K562 (cell line): ENCODE measurements around the gene CREBL2. TPM values are rescaled to one million over a fixed set of nuclear protein-coding genes. Genes with fewer than 3 reads are reported as not detected.

Experiments used
- ATAC-seq: fragments of 200-7000 bp; cut with Tn5 transposase; 3 replicates; pipeline ENCODE4 v1.9.1; 2020; ENCODE audit warnings: moderate library complexity
- BruUV-seq: library from RNA; stranded (reverse); fragments of 400-500 nt; replicated peaks from 2 replicates; lab custom pipeline; 2021; lab: Mats Ljungman, UMichigan
- CTCF ChIA-PET: fragments of 300-600 bp; formaldehyde crosslinking; extraction: SDS; loops from one replicate; lab custom pipeline; 2021; ENCODE audit warnings: low intra/inter-chr PET ratio; lab: Yijun Ruan, JAX
- POLR2A ChIA-PET: fragments of 300-600, 350-650 bp; sonication (Branson Sonifier 250); formaldehyde crosslinking; extraction: SDS; loops from one replicate; lab custom pipeline; 2021; ENCODE audit warnings: antibody characterized with exemption, inconsistent platforms; lab: Yijun Ruan, JAX
- DNase-seq, 4 experiments: peaks; one replicate each; pipeline versions ENCODE4 v3.0.0 to v3.0.0-alpha.2; 2011 to 2018; ENCODE audit warnings: low spot score in 3 of 4, mixed read lengths in 3 of 4; ENCODE audit errors: extremely low read depth in 1 of 4
- FAIRE-seq: peaks from 2 replicates; lab custom pipeline; 2011; peaks lifted over from hg19 to GRCh38; lab: Jason Lieb, UNC
- H2AFZ ChIP-seq: 2 replicates; pipeline ENCODE4 v1.6.0; 2011; ENCODE audit warnings: low read depth, low read length, control low read depth, inconsistent platforms
- H3K27ac ChIP-seq: fragments of 200-600 bp; 3 replicates; pipeline ENCODE4 v1.8.0; 2011; ENCODE audit warnings: low read depth, mild to moderate bottlenecking, control low read depth, inconsistent platforms, low read length, moderate library complexity, mixed read lengths; ENCODE audit errors: extremely low read depth
- H3K27me3 ChIP-seq, 2 experiments: fragments of 300-600 bp in 1 of 2; 2 replicates in 1 of 2; 3 replicates in 1 of 2; pipeline versions ENCODE4 v1.6.0 to v1.8.0; 2011; ENCODE audit warnings: inconsistent platforms in 2 of 2, low read length in 2 of 2, mild to moderate bottlenecking in 1 of 2, mixed read lengths in 1 of 2, moderate library complexity in 1 of 2; ENCODE audit not compliant: control insufficient read depth in 2 of 2, insufficient read depth in 2 of 2
- H3K36me3 ChIP-seq: fragments of 300-600 bp; 3 replicates; pipeline ENCODE4 v1.8.0; 2011; ENCODE audit warnings: mild to moderate bottlenecking, low read length, inconsistent platforms; ENCODE audit not compliant: control insufficient read depth, insufficient read depth
- H3K4me1 ChIP-seq, 2 experiments: fragments of 200-600 bp in 1 of 2; replicated peaks in 1 of 2; 2 replicates in 1 of 2; 3 replicates in 1 of 2; pipeline versions ENCODE4 v1.5.1 to v1.8.0; 2011; ENCODE audit warnings: inconsistent platforms in 2 of 2, low read length in 2 of 2, mild to moderate bottlenecking in 1 of 2, mixed read lengths in 1 of 2, moderate library complexity in 1 of 2; ENCODE audit not compliant: control insufficient read depth in 2 of 2, insufficient read depth in 2 of 2
- H3K4me2 ChIP-seq: 2 replicates; pipeline ENCODE4 v1.6.1; 2011; ENCODE audit warnings: low read length, control low read depth, inconsistent platforms, mixed read lengths; ENCODE audit not compliant: insufficient read depth
- H3K4me3 ChIP-seq: fragments of 200-600 bp; sonication (generic), shearing (Covaris generic); 2 replicates; pipeline ENCODE4 v1.5.1; 2016; ENCODE audit warnings: control low read depth, inconsistent platforms
- H3K79me2 ChIP-seq: fragments of 200-600 bp; 3 replicates; pipeline ENCODE4 v1.8.0; 2011; ENCODE audit warnings: low read length, inconsistent platforms; ENCODE audit not compliant: control insufficient read depth, insufficient read depth
- H3K9ac ChIP-seq, 2 experiments: 2 replicates each; pipeline versions ENCODE4 v1.6.0 to v1.6.1; 2011; ENCODE audit warnings: low read depth in 2 of 2, low read length in 2 of 2, control low read depth in 1 of 2, inconsistent platforms in 1 of 2, mild to moderate bottlenecking in 1 of 2, mixed read lengths in 1 of 2; ENCODE audit not compliant: insufficient read depth in 1 of 2
- H3K9me1 ChIP-seq: one replicate; pipeline ENCODE4 v1.6.0; 2011; ENCODE audit warnings: inconsistent platforms, mild to moderate bottlenecking, low read length, moderate library complexity; ENCODE audit not compliant: control insufficient read depth, insufficient read depth
- H3K9me3 ChIP-seq: replicated peaks from 2 replicates; pipeline ENCODE4 v1.5.1; 2011; ENCODE audit warnings: low read depth, low read length, inconsistent platforms; ENCODE audit not compliant: control insufficient read depth, insufficient read depth
- H4K20me1 ChIP-seq: replicated peaks from 2 replicates; pipeline ENCODE4 v1.6.1; 2011; ENCODE audit warnings: low read length, inconsistent platforms, mixed read lengths; ENCODE audit not compliant: control insufficient read depth, insufficient read depth
- BRCA1 ChIP-seq, 2 experiments: fragments of 450-650 bp in 1 of 2; sonication (generic) in 1 of 2; formaldehyde crosslinking in 1 of 2; IDR thresholded peaks; 2 replicates each; pipeline versions ENCODE4 v1.5.0 to v1.6.1; 2017 to 2020; ENCODE audit warnings: mild to moderate bottlenecking in 1 of 2, missing genetic modification reagents in 1 of 2
- CREB3L1 ChIP-seq: fragments of 450-650 bp; IDR thresholded peaks from 2 replicates; pipeline ENCODE4 v1.6.1; 2014; ENCODE audit warnings: low read depth, mild to moderate bottlenecking, moderate library complexity, borderline replicate concordance
- KLF1 ChIP-seq: fragments of 450-650 bp; IDR thresholded peaks from 2 replicates; pipeline ENCODE4 v1.6.1; 2016; ENCODE audit warnings: missing genetic modification characterization, missing compliant biosample characterization
- NR2C1 ChIP-seq, 2 experiments: fragments of 450-650 bp; IDR thresholded peaks; 2 replicates each; pipeline ENCODE4 v1.6.1; 2017; ENCODE audit warnings: mild to moderate bottlenecking in 2 of 2, antibody characterized with exemption in 1 of 2, inconsistent platforms in 1 of 2, missing compliant biosample characterization in 1 of 2, missing genetic modification characterization in 1 of 2
- PURB ChIP-seq: sonication (generic); formaldehyde crosslinking; IDR thresholded peaks from 2 replicates; pipeline ENCODE4 v1.9.0; 2021; ENCODE audit warnings: low read depth, mild to moderate bottlenecking, missing genetic modification reagents
- TAL1 ChIP-seq: fragments of 450-650 bp; IDR thresholded peaks from 2 replicates; pipeline ENCODE4 v1.6.1; 2016; ENCODE audit warnings: mild to moderate bottlenecking
- ZBTB1 ChIP-seq: sonication (generic); formaldehyde crosslinking; IDR thresholded peaks from 2 replicates; pipeline ENCODE4 v1.8.1; 2023; ENCODE audit warnings: missing genetic modification reagents, low read depth, mild to moderate bottlenecking, borderline replicate concordance
- ZKSCAN3 ChIP-seq: fragments of 250-450 bp; sonication (Bioruptor Pico); IDR thresholded peaks from 2 replicates; pipeline ENCODE4 v1.4.0; 2020
- ZNF232 ChIP-seq: sonication (generic); formaldehyde crosslinking; IDR thresholded peaks from 2 replicates; pipeline ENCODE4 v1.8.0; 2022; ENCODE audit warnings: mild to moderate bottlenecking, missing genetic modification reagents
- ZNF766 ChIP-seq: fragments of 200-800 bp; sonication (Bioruptor generic); conservative IDR thresholded peaks from 2 replicates; pipeline ENCODE4 v1.6.1; 2016; ENCODE audit warnings: missing genetic modification characterization, missing compliant biosample characterization
- WGBS: fragments of 100-300 bp; shearing (Covaris generic); methylation state at CpG from one replicate; pipeline ENCODE4 v1.1.6; 2016; ENCODE audit warnings: low coverage, mixed read lengths; ENCODE audit not compliant: insufficient coverage; ENCODE audit errors: missing lambda C conversion rate; 5-methylcytosine and 5-hydroxymethylcytosine counted together
- in situ Hi-C: fragments of 300-500 bp; cut with MboI; formaldehyde crosslinking; loops from 4 replicates; pipeline ENCODE4 v1.15.0; 2018; ENCODE audit warnings: inconsistent platforms, mixed read lengths
- intact Hi-C: fragments of 100-400 bp; cut with micrococcal nuclease; formaldehyde crosslinking; loops from 2 replicates; pipeline ENCODE4 v1.14.2; 2022
- polyA plus RNA-seq, 8 experiments: library from polyadenylated mRNA; depleted of rRNA in 4 of 8; stranded (reverse) in 5 of 8; unstranded in 3 of 8; fragments of >200 nt; fragmentation: Nextera tagmentation in 2 of 8; fragmentation: Illumina TruSeq in 1 of 8; extraction: Ambion mirVana in 2 of 8; extraction: Trizol in 1 of 8; gene quantifications; 2 replicates each; pipeline versions ENCODE4 v1.2.1 to v1.2.3, GENCODE V29; 2011 to 2014; ENCODE audit warnings: inconsistent platforms in 1 of 8, missing spikeins in 1 of 8
- total RNA-seq, 7 experiments: library from RNA; depleted of rRNA in 6 of 7; stranded (reverse); fragments of >200 nt in 6 of 7; fragmentation: Illumina TruSeq in 2 of 7; extraction: Trizol in 2 of 7; gene quantifications; 2 replicates each; pipeline versions ENCODE4 v1.2.1 to v1.2.3, GENCODE V29; 2011 to 2021; ENCODE audit warnings: low replicate concordance in 1 of 7

CREBL2 gene
- total and polyA plus RNA-seq, 9 of the 15 experiments (the other 6 are each of a cell fraction or from before 2014, with no cell fraction given) = 1.7 to 7.3 (median 5.2) TPM

- no peak for TF ChIP-seq CREB3L1
These were observed 75.2 kb downstream of the CREBL2 start (continued) for GRCh38 chr12:12686925-12687324.

DNA sequence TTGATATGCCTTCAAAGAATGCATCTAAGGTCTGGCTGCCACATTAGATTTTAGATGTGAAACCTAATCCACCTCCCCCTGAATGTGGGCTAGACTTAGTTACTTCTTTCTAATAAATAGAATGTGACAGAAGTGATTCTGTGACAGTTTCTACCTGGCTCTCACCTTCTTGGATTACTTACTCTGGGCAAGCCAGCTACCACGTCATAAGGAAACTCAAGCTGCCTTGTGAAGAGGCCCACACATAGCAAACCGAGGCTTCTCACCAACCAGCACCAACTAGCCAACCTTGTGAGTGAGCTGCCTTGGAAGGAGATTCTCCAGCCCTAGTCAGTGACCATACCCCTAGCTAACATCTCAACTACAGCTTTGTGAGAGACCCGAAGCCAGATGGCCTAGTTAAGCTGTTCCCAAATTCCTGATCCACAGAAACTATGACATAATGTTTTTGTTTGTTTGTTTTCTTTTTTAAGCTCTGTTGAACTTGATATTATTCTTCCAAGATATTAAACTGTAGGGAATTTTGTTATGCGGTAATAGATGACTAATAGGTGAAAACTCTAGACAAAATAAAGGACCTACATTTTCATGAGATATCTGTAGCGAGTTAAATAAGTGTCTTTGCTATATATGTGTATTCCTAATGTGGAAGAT lies 78.1 kb downstream of the CREBL2 start:
- H4K20me1 ChIP-seq = no peaks in the 10 kb centered on the region
- no peak overlapping the region for H3K4me3 ChIP-seq
- H2AFZ ChIP-seq = no peak overlapping the region
- no peaks in the 10 kb centered on the region for H3K9me1 ChIP-seq
- H3K27ac ChIP-seq = no peak overlapping the region
- no peak overlapping the region for H3K4me2 ChIP-seq
- H3K4me1 ChIP-seq = peaks cover 0 to 5% of the 10 kb centered on the region in 2 experiments; a peak in 1 of 5 replicates
- H3K9me3 ChIP-seq = no peaks in the 10 kb centered on the region
- FAIRE-seq = no peak
- no peaks in the 10 kb centered on the region for H3K36me3 ChIP-seq
- no peaks in the 10 kb centered on the region for H3K79me2 ChIP-seq
- 30% methylated on average over 5 of the region's 5 CpGs for WGBS
- no peak for DNase-seq
- intact Hi-C loops = no loop called here
- ATAC-seq = no peak
- TF ChIP-seq PURB (CRISPR knock-in tag) = no peak
- no peak for TF ChIP-seq NR2C1 (IDR thresholded peaks at IDR 0.05)
- no peak for TF ChIP-seq NR2C1 (tag; IDR thresholded peaks at IDR 0.05)
- TF ChIP-seq ZNF766 = no peak
- no peak for TF ChIP-seq KLF1 (tag)
- no peak for TF ChIP-seq BRCA1 (IDR thresholded peaks at IDR 0.05)
- TF ChIP-seq BRCA1 (CRISPR knock-in tag; IDR thresholded peaks at IDR 0.05) = no peak
- TF ChIP-seq ZKSCAN3 (CRISPR knock-in tag) = no peak
- TF ChIP-seq ZNF232 = no peak
- no peak for TF ChIP-seq TAL1
- no peak for TF ChIP-seq ZBTB1
- no TSS peak for BruUV-seq
- POLR2A ChIA-PET = interaction anchor here (0.7 to 0.8 kb wide), 2 partner anchors 11 to 33 kb away, joined by 3 to 4 read pairs; no protein-coding TSS in a partner anchor
- in situ Hi-C loops = no loop called here
- CTCF ChIA-PET = no interaction called here
- no peaks in the 10 kb centered on the region for H3K27me3 ChIP-seq
- no peak overlapping the region for H3K9ac ChIP-seq
